SU-DHL-6 (cell line): ENCODE results near the gene ESYT1.

Experiments
- EZH2phosphoT487 ChIP-seq: fragments of 200-600 bp; sonication (generic), shearing (Covaris generic); conservative IDR thresholded peaks from 2 replicates; pipeline ENCODE4 v1.6.1; 2018; ENCODE audit warnings: mild to moderate bottlenecking, antibody characterized with exemption, low read length, moderate library complexity, mixed read lengths
- TF ChIP-seq, protein P1 (sequence below): fragments of 200-600 bp; sonication (generic); IDR thresholded peaks from one replicate; pipeline ENCODE4 v1.5.1; 2017; ENCODE audit warnings: antibody characterized with exemption, mild to moderate bottlenecking, low read length, moderate library complexity; ENCODE audit not compliant: insufficient read depth, poor library complexity, severe bottlenecking

DNA sequence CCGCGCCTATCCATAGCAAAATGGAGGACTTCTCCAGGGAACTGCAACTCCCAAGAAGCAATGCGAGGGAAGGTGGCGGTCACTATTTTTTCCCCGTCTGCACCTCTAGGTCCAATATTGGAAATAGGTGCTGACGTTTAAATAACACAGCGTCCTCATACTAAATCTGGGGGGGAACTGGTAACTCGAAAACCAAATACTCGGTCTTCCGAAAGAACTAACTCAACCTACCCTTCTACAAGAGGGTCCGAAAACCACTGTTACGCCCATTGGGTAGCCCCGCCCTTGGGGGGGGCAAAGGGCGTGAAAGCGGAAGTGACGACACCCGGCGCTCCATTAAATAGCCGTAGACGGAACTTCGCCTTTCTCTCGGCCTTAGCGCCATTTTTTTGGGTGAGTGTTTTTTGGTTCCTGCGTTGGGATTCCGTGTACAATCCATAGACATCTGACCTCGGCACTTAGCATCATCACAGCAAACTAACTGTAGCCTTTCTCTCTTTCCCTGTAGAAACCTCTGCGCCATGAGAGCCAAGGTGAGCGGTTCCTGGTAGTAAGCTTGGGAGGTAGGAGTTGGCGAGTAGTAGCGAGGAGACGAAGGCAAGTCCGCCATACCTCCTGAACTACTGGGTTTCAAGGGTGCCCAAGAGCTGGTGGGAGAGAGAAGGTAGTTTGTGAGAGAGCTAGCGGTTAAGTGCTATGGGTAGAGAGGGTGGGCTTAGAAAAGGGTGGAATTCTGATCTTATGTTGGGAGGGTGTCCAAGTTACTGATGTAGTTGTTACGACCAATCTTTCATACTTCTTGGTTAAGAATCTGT lies 11.6 kb upstream of the ESYT1 start, which contains the start of gene RPL41:
- TF ChIP-seq, protein P1, sequence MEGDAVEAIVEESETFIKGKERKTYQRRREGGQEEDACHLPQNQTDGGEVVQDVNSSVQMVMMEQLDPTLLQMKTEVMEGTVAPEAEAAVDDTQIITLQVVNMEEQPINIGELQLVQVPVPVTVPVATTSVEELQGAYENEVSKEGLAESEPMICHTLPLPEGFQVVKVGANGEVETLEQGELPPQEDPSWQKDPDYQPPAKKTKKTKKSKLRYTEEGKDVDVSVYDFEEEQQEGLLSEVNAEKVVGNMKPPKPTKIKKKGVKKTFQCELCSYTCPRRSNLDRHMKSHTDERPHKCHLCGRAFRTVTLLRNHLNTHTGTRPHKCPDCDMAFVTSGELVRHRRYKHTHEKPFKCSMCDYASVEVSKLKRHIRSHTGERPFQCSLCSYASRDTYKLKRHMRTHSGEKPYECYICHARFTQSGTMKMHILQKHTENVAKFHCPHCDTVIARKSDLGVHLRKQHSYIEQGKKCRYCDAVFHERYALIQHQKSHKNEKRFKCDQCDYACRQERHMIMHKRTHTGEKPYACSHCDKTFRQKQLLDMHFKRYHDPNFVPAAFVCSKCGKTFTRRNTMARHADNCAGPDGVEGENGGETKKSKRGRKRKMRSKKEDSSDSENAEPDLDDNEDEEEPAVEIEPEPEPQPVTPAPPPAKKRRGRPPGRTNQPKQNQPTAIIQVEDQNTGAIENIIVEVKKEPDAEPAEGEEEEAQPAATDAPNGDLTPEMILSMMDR = no peak
- no peak for TF ChIP-seq EZH2phosphoT487
